GM12878 (cell line): ENCODE measurements around the gene GNB2. TPM values are rescaled to one million over a fixed set of nuclear protein-coding genes. Genes with fewer than 3 reads are reported as not detected.
A peak's percentile ranks its signal among the peaks of the same experiment; 100 is the strongest.

Experiments
- ATAC-seq: fragments of 200-7000 bp; cut with Tn5 transposase; 3 replicates; pipeline ENCODE4 v1.9.1; 2020; ENCODE audit warnings: mild to moderate bottlenecking, moderate library complexity
- BruUV-seq: library from RNA; stranded (reverse); fragments of 400-500 nt; replicated peaks from 2 replicates; lab custom pipeline; 2021; lab: Mats Ljungman, UMichigan
- CTCF ChIA-PET: fragments of 300-600 bp; sonication (Branson Sonifier 250); formaldehyde crosslinking; extraction: SDS; loops from one replicate; lab custom pipeline; 2021; ENCODE audit warnings: inconsistent platforms; lab: Yijun Ruan, JAX
- POLR2A ChIA-PET: fragments of 350-600 bp; formaldehyde crosslinking; extraction: SDS; loops from one replicate; lab custom pipeline; 2021; ENCODE audit warnings: inconsistent platforms; lab: Charles Lee
- RAD21 ChIA-PET: fragments of 300-600 bp; sonication (Branson Sonifier 250); formaldehyde crosslinking; loops from one replicate; lab custom pipeline; 2023; ENCODE audit warnings: antibody characterized with exemption; ENCODE audit not compliant: unreplicated experiment; lab: Charles Lee
- SMC1A ChIA-PET: fragments of 300-600 bp; sonication (Branson Sonifier 250); formaldehyde crosslinking; loops from one replicate; lab custom pipeline; 2023; ENCODE audit not compliant: unreplicated experiment, uncharacterized antibody; lab: Charles Lee
- DNase-seq: peaks from one replicate; pipeline ENCODE4 v3.0.0-alpha.2; 2011; ENCODE audit warnings: low read depth, low spot score
- FAIRE-seq: peaks from 3 replicates; lab custom pipeline; 2011; peaks lifted over from hg19 to GRCh38; lab: Jason Lieb, UNC
- H2AFZ ChIP-seq: 2 replicates; pipeline ENCODE4 v1.6.0; 2011; ENCODE audit warnings: low read depth, low read length, control low read depth; ENCODE audit not compliant: control insufficient read depth
- H3K27ac ChIP-seq: 2 replicates; pipeline ENCODE4 v1.5.1; 2011; ENCODE audit warnings: control low read depth; ENCODE audit not compliant: control insufficient read depth, insufficient read depth
- H3K27me3 ChIP-seq, 2 experiments: replicated peaks in 1 of 2; 2 replicates each; pipeline versions ENCODE4 v1.6.0 to v1.6.1; 2011; ENCODE audit warnings: low read length in 1 of 2; ENCODE audit not compliant: control insufficient read depth in 2 of 2, insufficient read depth in 2 of 2
- H3K36me3 ChIP-seq, 2 experiments: 2 replicates each; pipeline ENCODE4 v1.5.1; 2011; ENCODE audit warnings: low read length in 1 of 2; ENCODE audit not compliant: control insufficient read depth in 2 of 2, insufficient read depth in 2 of 2
- H3K4me1 ChIP-seq: 2 replicates; pipeline ENCODE4 v1.6.1; 2011; ENCODE audit warnings: mild to moderate bottlenecking, low read length, moderate library complexity, mixed read lengths; ENCODE audit not compliant: control insufficient read depth, insufficient read depth
- H3K4me2 ChIP-seq: 2 replicates; pipeline ENCODE4 v1.6.0; 2011; ENCODE audit warnings: control low read depth; ENCODE audit not compliant: control insufficient read depth, insufficient read depth
- H3K4me3 ChIP-seq: fragments of 200-600 bp; sonication (generic); 2 replicates; pipeline ENCODE4 v1.5.1; 2016
- H3K79me2 ChIP-seq: 2 replicates; pipeline ENCODE4 v1.6.0; 2011; ENCODE audit warnings: low read length; ENCODE audit not compliant: control insufficient read depth, insufficient read depth
- H3K9ac ChIP-seq: 2 replicates; pipeline ENCODE4 v1.8.0; 2011; ENCODE audit warnings: low read length, control low read depth, mixed read lengths; ENCODE audit not compliant: control insufficient read depth, insufficient read depth
- H3K9me3 ChIP-seq: replicated peaks from 3 replicates; pipeline ENCODE4 v1.5.1; 2011; ENCODE audit warnings: mild to moderate bottlenecking, low read length; ENCODE audit not compliant: control insufficient read depth, insufficient read depth
- H4K20me1 ChIP-seq: 2 replicates; pipeline ENCODE4 v1.6.0; 2011; ENCODE audit not compliant: control insufficient read depth, insufficient read depth
- POLR2A ChIP-seq: IDR thresholded peaks from 2 replicates; pipeline ENCODE4 v1.6.1; 2011; ENCODE audit warnings: low read depth, mild to moderate bottlenecking, low read length
- WGBS: methylation state at CpG from one replicate; pipeline ENCODE4 v1.1.6; 2016; ENCODE audit warnings: low lambda C conversion rate; ENCODE audit not compliant: insufficient replicate concordance, insufficient coverage; ENCODE audit errors: missing lambda C conversion rate; 5-methylcytosine and 5-hydroxymethylcytosine counted together
- in situ Hi-C: fragments of 300-500 bp; cut with MboI; formaldehyde crosslinking; loops from 9 replicates; pipeline ENCODE4 v1.14.3; 2018; ENCODE audit warnings: mixed read lengths
- intact Hi-C: fragments of 100-400 bp; cut with micrococcal nuclease; formaldehyde crosslinking; loops from one replicate; pipeline ENCODE4 v1.14.2; 2022; ENCODE audit not compliant: unreplicated experiment
- polyA plus RNA-seq, 11 experiments: library from polyadenylated mRNA; depleted of rRNA in 4 of 11; unstranded in 6 of 11; stranded (reverse) in 5 of 11; fragments of >200 nt; fragmentation: Nextera tagmentation in 4 of 11; fragmentation: Illumina TruSeq in 1 of 11; extraction: Ambion mirVana in 4 of 11; extraction: Trizol in 1 of 11; gene quantifications; 1 replicate in 1 of 11; 2 replicates in 10 of 11; pipeline versions ENCODE4 v1.2.1 to v1.2.3, GENCODE V29; 2011 to 2016; ENCODE audit warnings: inconsistent platforms in 2 of 11, missing spikeins in 2 of 11, low read depth in 1 of 11
- total RNA-seq, 4 experiments: library from RNA; depleted of rRNA in 3 of 4; stranded (reverse); fragments of >200 nt in 3 of 4; fragmentation: Illumina TruSeq in 1 of 4; extraction: Trizol in 1 of 4; gene quantifications; 2 replicates each; pipeline versions ENCODE4 v1.2.1 to v1.2.3, GENCODE V29; 2013 to 2021
- TF ChIP-seq, protein P1 (sequence below): fragments of 450-650 bp; IDR thresholded peaks from 2 replicates; pipeline ENCODE4 v1.6.1; 2016; ENCODE audit warnings: mild to moderate bottlenecking, moderate library complexity, borderline replicate concordance

The GNB2 gene
- total and polyA plus RNA-seq, 10 of the 15 experiments (the other 5 are each of a cell fraction or from before 2014, with no cell fraction given) = 0.35 to 175 (median 59.7) TPM

DNA sequence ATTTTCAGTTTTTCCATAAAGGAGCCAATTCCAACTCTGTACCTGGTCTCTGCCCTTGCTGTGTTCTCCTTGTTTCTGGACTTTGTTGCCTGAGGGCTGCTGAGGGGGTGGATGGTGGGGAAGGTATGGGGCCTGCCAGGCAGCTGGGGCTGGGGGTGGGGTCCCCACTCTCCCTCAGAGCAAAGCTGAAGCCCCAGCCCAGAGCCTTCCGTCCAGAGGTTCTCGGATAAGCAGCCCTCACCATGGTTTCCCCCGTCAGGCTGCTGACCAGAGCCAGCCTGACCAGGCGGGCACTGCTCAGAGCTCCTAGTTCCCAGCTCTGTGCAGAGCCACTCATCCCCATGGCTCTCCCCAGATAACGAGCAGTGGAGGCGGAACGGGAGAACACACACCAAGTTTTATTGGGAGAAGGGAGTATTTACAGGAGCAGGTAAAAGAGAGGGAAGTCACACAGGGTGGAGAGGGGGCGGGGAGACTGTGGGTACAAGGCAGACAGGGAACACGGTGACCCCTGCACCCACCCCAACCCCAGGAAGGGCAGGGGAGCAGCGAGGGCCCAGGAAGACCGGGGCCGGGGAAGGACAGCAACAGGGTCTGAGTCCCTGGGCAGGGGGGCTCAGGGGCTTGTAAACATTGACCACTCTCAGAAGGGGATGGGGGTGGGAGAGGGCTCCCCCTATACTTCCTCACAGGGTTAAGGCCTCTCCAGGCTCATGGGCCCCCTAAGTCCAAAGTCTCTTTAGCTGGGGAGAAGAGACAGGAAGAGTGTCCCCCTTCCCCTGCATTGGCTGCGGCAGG lies 5.8 kb downstream of the GNB2 start:
- FAIRE-seq (no peak), ATAC-seq (no peak), DNase-seq (no peak)
- no peak overlapping the region for H3K4me3 ChIP-seq
- H3K9me3 ChIP-seq = no peaks in the 10 kb centered on the region
- 81% methylated on average over 9 of the region's 13 CpGs for WGBS
- intact Hi-C loops (no loop called here), in situ Hi-C loops (loop anchor here (25.0 kb wide), 1 partner anchor 217 kb away; the partner anchor contains the start of gene SPACDR)
- ChIA-PET CTCF (interaction anchor here (6.3 kb wide), 1 partner anchor 12 kb away, joined by 57 read pairs; no protein-coding TSS in a partner anchor), SMC1A (no interaction called here), RAD21 (interaction anchor here (0.7 kb wide), 2 partner anchors 26 to 576 kb away, joined by 3 read pairs; partner anchors contain the start of gene POP7), POLR2A (interaction anchor here (0.5 to 0.6 kb wide), 3 partner anchors 16 to 517 kb away, joined by 3 to 5 read pairs (median 3); no protein-coding TSS in a partner anchor)
- H3K27ac ChIP-seq = no peak overlapping the region
- H3K4me2 ChIP-seq = no peak overlapping the region
- no TSS peak for BruUV-seq
- no peaks in the 10 kb centered on the region for H3K27me3 ChIP-seq
- no peak overlapping the region for H3K9ac ChIP-seq
- H3K36me3 ChIP-seq = peaks cover 4 to 45% of the 10 kb centered on the region in 2 experiments; a peak in 3 of 4 replicates
- H3K4me1 ChIP-seq = no peaks in the 10 kb centered on the region
- H3K79me2 ChIP-seq = peaks cover 17% of the 10 kb centered on the region
- H2AFZ ChIP-seq = no peak overlapping the region
- peak; percentile 46 for TF ChIP-seq POLR2A
- TF ChIP-seq, protein P1, sequence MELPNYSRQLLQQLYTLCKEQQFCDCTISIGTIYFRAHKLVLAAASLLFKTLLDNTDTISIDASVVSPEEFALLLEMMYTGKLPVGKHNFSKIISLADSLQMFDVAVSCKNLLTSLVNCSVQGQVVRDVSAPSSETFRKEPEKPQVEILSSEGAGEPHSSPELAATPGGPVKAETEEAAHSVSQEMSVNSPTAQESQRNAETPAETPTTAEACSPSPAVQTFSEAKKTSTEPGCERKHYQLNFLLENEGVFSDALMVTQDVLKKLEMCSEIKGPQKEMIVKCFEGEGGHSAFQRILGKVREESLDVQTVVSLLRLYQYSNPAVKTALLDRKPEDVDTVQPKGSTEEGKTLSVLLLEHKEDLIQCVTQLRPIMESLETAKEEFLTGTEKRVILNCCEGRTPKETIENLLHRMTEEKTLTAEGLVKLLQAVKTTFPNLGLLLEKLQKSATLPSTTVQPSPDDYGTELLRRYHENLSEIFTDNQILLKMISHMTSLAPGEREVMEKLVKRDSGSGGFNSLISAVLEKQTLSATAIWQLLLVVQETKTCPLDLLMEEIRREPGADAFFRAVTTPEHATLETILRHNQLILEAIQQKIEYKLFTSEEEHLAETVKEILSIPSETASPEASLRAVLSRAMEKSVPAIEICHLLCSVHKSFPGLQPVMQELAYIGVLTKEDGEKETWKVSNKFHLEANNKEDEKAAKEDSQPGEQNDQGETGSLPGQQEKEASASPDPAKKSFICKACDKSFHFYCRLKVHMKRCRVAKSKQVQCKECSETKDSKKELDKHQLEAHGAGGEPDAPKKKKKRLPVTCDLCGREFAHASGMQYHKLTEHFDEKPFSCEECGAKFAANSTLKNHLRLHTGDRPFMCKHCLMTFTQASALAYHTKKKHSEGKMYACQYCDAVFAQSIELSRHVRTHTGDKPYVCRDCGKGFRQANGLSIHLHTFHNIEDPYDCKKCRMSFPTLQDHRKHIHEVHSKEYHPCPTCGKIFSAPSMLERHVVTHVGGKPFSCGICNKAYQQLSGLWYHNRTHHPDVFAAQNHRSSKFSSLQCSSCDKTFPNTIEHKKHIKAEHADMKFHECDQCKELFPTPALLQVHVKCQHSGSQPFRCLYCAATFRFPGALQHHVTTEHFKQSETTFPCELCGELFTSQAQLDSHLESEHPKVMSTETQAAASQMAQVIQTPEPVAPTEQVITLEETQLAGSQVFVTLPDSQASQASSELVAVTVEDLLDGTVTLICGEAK = no peak
- 0 out of 2 replicates have a peak, but pooled peaks cover 3% of the 10 kb centered on the region for H4K20me1 ChIP-seq
